Neural cell (in vitro differentiated cells): ENCODE results near the gene TOX2.

ENCODE experiments used
- EZH2 ChIP-seq: fragments of 200-600, 300-800 bp; shearing (Covaris generic), sonication (generic); IDR thresholded peaks from 2 replicates; pipeline ENCODE4 v1.6.1; 2014; ENCODE audit warnings: antibody characterized with exemption, low read length, borderline replicate concordance, mild to moderate bottlenecking; ENCODE audit not compliant: insufficient read depth, poor library complexity, severe bottlenecking
- MXI1 ChIP-seq: fragments of 450-650 bp; conservative IDR thresholded peaks from 2 replicates; pipeline ENCODE4 v1.6.1; 2014; ENCODE audit warnings: antibody characterized with exemption, mild to moderate bottlenecking; ENCODE audit not compliant: poor library complexity, severe bottlenecking
- POLR2AphosphoS5 ChIP-seq: IDR thresholded peaks from 2 replicates; pipeline ENCODE4 v1.6.1; 2012
- RAD21 ChIP-seq: fragments of 450-650 bp; conservative IDR thresholded peaks from 2 replicates; pipeline ENCODE4 v1.6.1; 2014; ENCODE audit warnings: antibody characterized with exemption, mild to moderate bottlenecking, moderate library complexity
- TAF1 ChIP-seq: IDR thresholded peaks from 2 replicates; pipeline ENCODE4 v1.6.1; 2012; ENCODE audit warnings: low read depth
- TF ChIP-seq, protein P1 (sequence below): fragments of 450-650 bp; IDR thresholded peaks from 2 replicates; pipeline ENCODE4 v1.5.1; 2014; ENCODE audit warnings: antibody characterized with exemption, mild to moderate bottlenecking, moderate library complexity; ENCODE audit not compliant: poor library complexity, severe bottlenecking

DNA sequence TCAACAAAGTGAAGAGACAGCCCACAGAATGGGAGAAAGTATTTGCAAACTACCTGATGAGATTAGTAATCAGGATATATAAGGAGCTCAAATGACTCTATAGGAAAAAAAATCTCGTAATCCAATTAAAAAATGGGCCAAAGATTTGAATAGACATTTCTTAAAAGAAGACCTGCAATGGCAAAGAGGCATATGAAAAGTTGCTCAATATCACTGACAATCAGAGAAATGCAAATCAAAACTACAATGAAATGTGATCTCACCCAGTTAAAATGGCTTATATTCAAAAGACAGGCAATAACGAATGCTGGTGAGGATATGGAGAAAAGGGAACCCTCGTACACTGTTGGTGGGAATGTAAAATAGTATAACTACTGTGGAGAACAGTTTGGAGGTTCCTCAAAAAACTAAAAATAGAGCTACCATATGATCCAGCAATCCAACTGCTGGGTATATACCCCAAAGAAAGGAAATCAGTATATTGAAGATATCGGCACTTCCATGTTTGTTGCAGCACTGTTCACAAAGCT, 65.0 kb downstream of the TOX2 start:
- TF ChIP-seq, protein P1, sequence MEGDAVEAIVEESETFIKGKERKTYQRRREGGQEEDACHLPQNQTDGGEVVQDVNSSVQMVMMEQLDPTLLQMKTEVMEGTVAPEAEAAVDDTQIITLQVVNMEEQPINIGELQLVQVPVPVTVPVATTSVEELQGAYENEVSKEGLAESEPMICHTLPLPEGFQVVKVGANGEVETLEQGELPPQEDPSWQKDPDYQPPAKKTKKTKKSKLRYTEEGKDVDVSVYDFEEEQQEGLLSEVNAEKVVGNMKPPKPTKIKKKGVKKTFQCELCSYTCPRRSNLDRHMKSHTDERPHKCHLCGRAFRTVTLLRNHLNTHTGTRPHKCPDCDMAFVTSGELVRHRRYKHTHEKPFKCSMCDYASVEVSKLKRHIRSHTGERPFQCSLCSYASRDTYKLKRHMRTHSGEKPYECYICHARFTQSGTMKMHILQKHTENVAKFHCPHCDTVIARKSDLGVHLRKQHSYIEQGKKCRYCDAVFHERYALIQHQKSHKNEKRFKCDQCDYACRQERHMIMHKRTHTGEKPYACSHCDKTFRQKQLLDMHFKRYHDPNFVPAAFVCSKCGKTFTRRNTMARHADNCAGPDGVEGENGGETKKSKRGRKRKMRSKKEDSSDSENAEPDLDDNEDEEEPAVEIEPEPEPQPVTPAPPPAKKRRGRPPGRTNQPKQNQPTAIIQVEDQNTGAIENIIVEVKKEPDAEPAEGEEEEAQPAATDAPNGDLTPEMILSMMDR = no peak
- no peak for TF ChIP-seq TAF1
- TF ChIP-seq RAD21 = no peak
- TF ChIP-seq MXI1 = no peak
- no peak for TF ChIP-seq POLR2AphosphoS5
- TF ChIP-seq EZH2 = no peak
